ACC112 (cell line): ENCODE measurements around the gene PLEKHO1.
"Not testable (repeated sequence)": the region's sequence is repeated elsewhere in the genome, so short reads cannot be mapped to it uniquely, and the experiment has no call there.

ENCODE experiments used
- H2AFZ ChIP-seq: fragments of 200-600 bp; sonication (generic); one replicate; pipeline ENCODE4 v1.6.0; 2017; ENCODE audit warnings: antibody characterized with exemption, low read length; ENCODE audit not compliant: unreplicated experiment
- H3K27ac ChIP-seq: fragments of 200-600 bp; sonication (generic); 2 replicates; pipeline ENCODE4 v1.5.1; 2014; ENCODE audit warnings: low read depth, mild to moderate bottlenecking, antibody characterized with exemption, low read length, moderate library complexity
- H3K27me3 ChIP-seq: fragments of 200-600 bp; sonication (generic); 2 replicates; pipeline ENCODE4 v1.6.1; 2014; ENCODE audit warnings: mild to moderate bottlenecking, antibody characterized with exemption, low read length, moderate library complexity, mixed read lengths; ENCODE audit not compliant: insufficient read depth
- H3K36me3 ChIP-seq: fragments of 200-600 bp; sonication (generic); 2 replicates; pipeline ENCODE4 v1.6.1; 2016; ENCODE audit warnings: mild to moderate bottlenecking, antibody characterized with exemption, low read length, moderate library complexity, mixed read lengths; ENCODE audit not compliant: insufficient read depth
- H3K4me1 ChIP-seq: fragments of 200-600 bp; sonication (generic); one replicate; pipeline ENCODE4 v1.6.1; 2016; ENCODE audit warnings: low read length, mixed read lengths; ENCODE audit not compliant: insufficient read depth, unreplicated experiment, control insufficient read depth
- H3K4me3 ChIP-seq: fragments of 200-600 bp; sonication (generic); 2 replicates; pipeline ENCODE4 v1.5.1; 2014; ENCODE audit warnings: mild to moderate bottlenecking, low read depth, low read length
- H3K79me2 ChIP-seq: fragments of 200-600 bp; sonication (generic); one replicate; pipeline ENCODE4 v1.6.0; 2016; ENCODE audit warnings: low read length; ENCODE audit not compliant: control insufficient read depth, unreplicated experiment, insufficient read depth

The PLEKHO1 gene

GRCh38 chr1:150173141-150173585 is 23.4 kb downstream of the PLEKHO1 start:
- no peaks in the 10 kb centered on the region for H3K79me2 ChIP-seq
- H3K36me3 ChIP-seq, result no peaks in the 10 kb centered on the region
- no peak overlapping the region for H3K4me3 ChIP-seq
- no peak overlapping the region for H3K27ac ChIP-seq
- no peaks in the 10 kb centered on the region for H3K27me3 ChIP-seq
- no peak overlapping the region for H2AFZ ChIP-seq
- H3K4me1 ChIP-seq, result no peaks in the 10 kb centered on the region

DNA sequence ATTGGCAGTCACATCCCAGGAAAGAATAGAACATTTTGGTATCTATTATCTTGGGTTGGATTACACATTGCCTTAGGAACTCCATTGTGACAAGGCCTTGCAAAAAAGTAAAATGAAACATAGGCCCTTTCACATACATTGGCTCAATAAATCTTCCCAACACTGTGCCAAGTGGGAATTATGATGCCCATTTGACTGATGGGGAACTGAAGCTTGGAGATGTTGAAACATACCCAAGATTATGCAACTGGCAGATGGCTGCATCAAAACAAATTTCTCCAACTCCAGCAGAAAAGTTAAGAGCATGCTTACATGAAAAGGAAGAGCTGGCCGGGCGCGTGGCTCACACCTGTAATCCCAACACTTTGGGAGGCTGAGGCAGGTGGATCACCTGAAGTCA is 26.9 kb downstream of the PLEKHO1 start:
- Histone ChIP-seq H3K27me3 (no peaks in the 10 kb centered on the region), H2AFZ (no peak overlapping the region), H3K4me1 (no peaks in the 10 kb centered on the region), H3K36me3 (no peaks in the 10 kb centered on the region), H3K79me2 (no peaks in the 10 kb centered on the region), H3K4me3 (no peak overlapping the region), H3K27ac (no peak overlapping the region)

DNA sequence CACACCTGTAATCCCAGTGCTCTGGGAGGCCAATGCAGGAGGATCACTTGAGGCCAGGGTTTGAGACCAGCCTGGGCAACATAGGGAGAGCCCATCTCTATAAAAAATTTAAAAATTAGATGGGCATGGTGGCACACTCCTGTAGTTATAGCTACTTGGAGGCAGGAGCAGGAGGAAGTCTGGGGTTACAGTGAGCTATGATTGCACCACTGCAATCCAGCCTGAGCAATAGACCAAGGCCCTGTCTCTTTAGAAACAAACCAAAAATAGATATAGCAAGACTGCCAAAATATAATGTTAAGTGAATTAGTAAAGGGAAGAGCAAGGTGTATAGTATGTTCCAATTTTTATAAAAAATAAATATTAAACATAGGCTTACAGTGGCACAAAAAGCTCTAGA is 28.8 kb downstream of the PLEKHO1 start:
- H3K79me2 ChIP-seq, result no peaks in the 10 kb centered on the region
- H3K4me1 ChIP-seq, result no peaks in the 10 kb centered on the region
- no peak overlapping the region for H3K27ac ChIP-seq
- H3K27me3 ChIP-seq, result no peaks in the 10 kb centered on the region
- no peak overlapping the region for H2AFZ ChIP-seq
- H3K36me3 ChIP-seq, result no peaks in the 10 kb centered on the region
- H3K4me3 ChIP-seq, result no peak overlapping the region

DNA sequence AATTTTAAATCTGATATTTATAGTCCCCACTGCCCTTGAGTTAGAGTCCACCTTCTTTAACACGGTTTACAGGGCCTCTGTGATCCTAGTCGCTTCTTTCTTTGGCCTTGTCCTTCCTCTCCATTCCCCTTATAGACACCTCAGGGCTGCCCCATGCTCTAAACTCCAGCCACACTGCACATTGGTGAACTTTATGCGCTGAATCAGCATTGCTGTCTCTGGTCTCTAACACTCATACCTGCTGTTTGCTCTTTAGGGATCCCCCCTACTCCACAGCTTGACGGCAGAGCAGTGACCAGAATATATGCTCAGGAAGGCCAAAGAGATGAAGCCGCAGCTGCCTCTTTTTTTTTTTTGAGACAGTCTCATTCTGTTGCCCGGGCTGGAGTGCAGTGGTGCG is 30.2 kb downstream of the PLEKHO1 start:
- no peak overlapping the region for H3K4me3 ChIP-seq
- no peaks in the 10 kb centered on the region for H3K4me1 ChIP-seq
- H3K27me3 ChIP-seq, result no peaks in the 10 kb centered on the region
- no peak overlapping the region for H3K27ac ChIP-seq
- no peak overlapping the region for H2AFZ ChIP-seq
- H3K36me3 ChIP-seq, result no peaks in the 10 kb centered on the region
- no peaks in the 10 kb centered on the region for H3K79me2 ChIP-seq

DNA sequence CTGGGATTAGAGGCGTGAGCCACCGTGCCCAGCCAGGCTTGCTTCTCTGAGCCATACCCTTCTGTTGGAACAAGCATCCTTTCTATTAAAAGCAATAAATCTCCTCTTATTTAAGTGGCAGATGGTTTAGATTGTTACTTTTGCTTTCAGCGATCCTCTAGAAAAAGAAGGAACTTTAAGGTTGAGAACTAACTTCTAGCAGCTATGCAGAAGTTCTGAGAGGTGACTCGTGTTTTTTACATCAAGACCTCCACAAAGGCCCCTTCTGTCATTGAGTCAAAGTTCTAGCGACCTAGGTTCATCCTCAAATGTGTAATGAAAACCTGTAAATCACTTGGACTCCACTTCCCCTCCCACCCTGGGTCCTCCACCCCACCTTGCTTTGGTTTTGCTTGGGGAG is 30.8 kb downstream of the PLEKHO1 start:
- Histone ChIP-seq H3K79me2 (no peaks in the 10 kb centered on the region), H2AFZ (no peak overlapping the region), H3K4me3 (no peak overlapping the region), H3K27ac (no peak overlapping the region), H3K36me3 (no peaks in the 10 kb centered on the region), H3K27me3 (no peaks in the 10 kb centered on the region), H3K4me1 (no peaks in the 10 kb centered on the region)

- Histone ChIP-seq H3K27me3 (no peaks in the 10 kb centered on the region), H3K36me3 (no peaks in the 10 kb centered on the region), H3K4me1 (peaks cover 5% of the 10 kb centered on the region), H3K27ac (no peak overlapping the region), H2AFZ (no peak overlapping the region), H3K79me2 (no peaks in the 10 kb centered on the region), H3K4me3 (no peak overlapping the region)
Measured at GRCh38 chr1:150182247-150182646, 32.5 kb downstream of the PLEKHO1 start.

DNA sequence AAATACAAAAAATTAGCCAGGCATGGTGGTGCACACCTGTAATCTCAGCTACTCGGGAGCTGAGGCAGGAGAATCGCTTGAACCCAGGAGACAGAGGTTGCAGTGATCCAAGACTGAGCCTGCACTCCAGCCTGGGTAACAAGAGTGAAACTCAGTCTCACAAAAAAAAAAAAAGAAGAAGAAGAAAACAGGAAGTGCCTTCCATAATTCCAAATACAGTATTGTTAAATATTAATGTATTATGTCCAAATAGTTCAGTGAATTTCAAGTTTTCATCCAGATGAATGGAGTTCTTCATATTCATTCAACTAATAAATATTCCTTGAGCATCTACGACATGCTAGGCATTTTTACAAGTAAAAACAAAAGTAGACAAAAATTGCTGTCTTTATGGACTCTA is 33.3 kb downstream of the PLEKHO1 start:
- Histone ChIP-seq H2AFZ (no peak overlapping the region), H3K27me3 (no peaks in the 10 kb centered on the region), H3K27ac (no peak overlapping the region), H3K4me3 (no peak overlapping the region), H3K36me3 (no peaks in the 10 kb centered on the region), H3K79me2 (no peaks in the 10 kb centered on the region), H3K4me1 (peaks cover 5% of the 10 kb centered on the region)

GRCh38 chr1:150185481-150185880 is 35.8 kb downstream of the PLEKHO1 start:
- no peak overlapping the region for H2AFZ ChIP-seq
- peaks cover 5% of the 10 kb centered on the region for H3K4me1 ChIP-seq
- H3K27me3 ChIP-seq, result no peaks in the 10 kb centered on the region
- no peak overlapping the region for H3K27ac ChIP-seq
- H3K36me3 ChIP-seq, result no peaks in the 10 kb centered on the region
- H3K79me2 ChIP-seq, result no peaks in the 10 kb centered on the region
- no peak overlapping the region for H3K4me3 ChIP-seq

DNA sequence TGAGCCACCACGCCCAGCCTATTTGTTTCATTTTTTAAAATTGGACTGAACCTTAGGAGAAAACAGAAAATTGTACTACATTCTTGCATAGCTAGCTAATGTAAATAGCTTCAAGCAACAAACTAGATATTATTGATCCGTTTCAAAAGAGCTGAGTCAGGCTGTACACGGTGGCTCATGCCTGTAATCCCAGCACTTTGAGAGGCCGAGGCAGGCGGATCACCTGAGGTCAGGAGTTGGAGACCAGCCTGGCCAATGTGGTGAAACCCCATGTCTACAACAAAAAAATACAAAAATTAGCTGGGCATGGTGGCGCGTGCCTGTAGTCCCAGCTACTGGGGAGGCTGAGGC is 36.7 kb downstream of the PLEKHO1 start:
- H3K27me3 ChIP-seq, H3K36me3 ChIP-seq, H3K79me2 ChIP-seq, H3K4me3 ChIP-seq, H3K4me1 ChIP-seq: not testable (repeated sequence)
- peak overlapping the region; percentile 15 for H2AFZ ChIP-seq
- peak overlapping the region; percentile 63; the same call in 1 of the 2 replicates for H3K27ac ChIP-seq

DNA sequence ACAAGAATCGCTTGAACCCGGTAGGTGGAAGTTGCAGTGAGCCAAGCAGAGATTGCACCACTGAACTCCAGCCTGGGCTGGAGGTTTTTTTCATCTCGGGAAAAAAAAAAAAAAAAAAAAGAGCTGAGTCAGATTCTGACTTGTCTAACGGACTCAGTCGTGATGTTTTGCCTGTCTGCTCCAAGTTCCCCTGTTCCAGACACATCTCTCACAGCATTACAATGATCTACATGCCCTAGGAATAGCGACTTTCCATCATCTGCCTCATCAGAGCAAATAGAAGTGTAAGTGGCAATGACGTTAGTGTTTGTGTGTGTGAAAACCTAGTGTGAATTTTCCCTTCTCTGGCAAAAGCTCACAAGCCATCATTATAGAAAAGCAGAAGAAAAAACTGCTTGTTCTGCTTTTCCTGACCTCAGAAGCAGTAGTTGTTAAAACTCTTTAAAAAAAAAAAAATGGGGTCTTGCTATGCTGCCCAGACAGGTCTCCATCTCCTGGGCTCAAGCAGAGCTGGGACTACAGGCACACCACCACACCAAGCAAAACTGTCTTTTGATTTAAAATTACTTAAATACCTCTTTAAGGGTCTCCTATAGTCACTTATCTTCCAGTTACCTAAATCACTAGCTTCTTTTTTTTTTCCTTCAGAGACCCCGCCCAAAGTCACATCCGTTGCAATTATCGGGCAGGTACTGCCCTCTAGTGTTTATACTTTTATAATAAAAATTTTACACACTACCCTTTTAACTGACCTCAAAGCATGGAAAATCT is 37.3 kb downstream of the PLEKHO1 start:
- no peaks in the 10 kb centered on the region for H3K27me3 ChIP-seq
- peaks cover 7% of the 10 kb centered on the region for H3K4me1 ChIP-seq
- H3K4me3 ChIP-seq, result peak overlapping the region; percentile 50
- peak overlapping the region; percentile 91 for H2AFZ ChIP-seq
- H3K36me3 ChIP-seq, result no peaks in the 10 kb centered on the region
- no peaks in the 10 kb centered on the region for H3K79me2 ChIP-seq
- H3K27ac ChIP-seq, result peak overlapping the region; percentile 63

GRCh38 chr1:150187560-150187931 is 37.8 kb downstream of the PLEKHO1 start:
- Histone ChIP-seq H3K4me1 (peaks cover 13% of the 10 kb centered on the region), H3K27ac (no peak overlapping the region), H3K36me3 (no peaks in the 10 kb centered on the region), H2AFZ (peak overlapping the region; percentile 1), H3K4me3 (no peak overlapping the region), H3K79me2 (no peaks in the 10 kb centered on the region), H3K27me3 (no peaks in the 10 kb centered on the region)
